ENCODE measurements around the gene TOR2A.

TOR2A gene

GRCh38 chr9:127707766-127708165 lies 27.3 kb downstream of the TOR2A start:
- no peak for TF ChIP-seq CTCF (IDR thresholded peaks at IDR 0.05; ENCODE audit: low read depth, low read length, missing control alignments)
- DNase-seq (ENCODE audit: extremely low read depth, low read depth) = no peak
- no peak overlapping the region for H3K4me3 ChIP-seq (replicated peaks; ENCODE audit: low read depth, low read length)

- TF ChIP-seq CTCF (IDR thresholded peaks at IDR 0.05; ENCODE audit: low read depth, low read length, missing control alignments) = no peak
- no peak within 1 kb of the TSS for H3K4me3 ChIP-seq (replicated peaks; ENCODE audit: low read depth, low read length)
- DNase-seq (ENCODE audit: extremely low read depth, low read depth) = no peak
Observed at GRCh38 chr9:127706836-127707241, 28.3 kb downstream of the TOR2A start, which contains the start of gene CFAP157. CFAP157 (plus strand) TSS chr9:127706988; CDS start chr9:127707032, 44 bp downstream.

GRCh38 chr9:127705577-127706379 lies 29.3 kb downstream of the TOR2A start:
- DNase-seq (ENCODE audit: extremely low read depth, low read depth) = no peak
- no peak overlapping the region for H3K4me3 ChIP-seq (replicated peaks; ENCODE audit: low read depth, low read length)
- TF ChIP-seq CTCF (IDR thresholded peaks at IDR 0.05; ENCODE audit: low read depth, low read length, missing control alignments) = no peak

GRCh38 chr9:127703289-127703946 lies 31.7 kb downstream of the TOR2A start:
- no peak for TF ChIP-seq CTCF (IDR thresholded peaks at IDR 0.05; ENCODE audit: low read depth, low read length, missing control alignments)
- no peak for DNase-seq (ENCODE audit: extremely low read depth, low read depth)
- H3K4me3 ChIP-seq (replicated peaks; ENCODE audit: low read depth, low read length) = no peak overlapping the region

- no peak overlapping the region for H3K4me3 ChIP-seq (replicated peaks; ENCODE audit: low read depth, low read length)
- TF ChIP-seq CTCF (IDR thresholded peaks at IDR 0.05; ENCODE audit: low read depth, low read length, missing control alignments) = no peak
- no peak for DNase-seq (ENCODE audit: extremely low read depth, low read depth)
Observed at GRCh38 chr9:127700594-127701255, 34.4 kb downstream of the TOR2A start.

- no peak overlapping the region for H3K4me3 ChIP-seq (replicated peaks; ENCODE audit: low read depth, low read length)
- DNase-seq (ENCODE audit: extremely low read depth, low read depth) = no peak
- no peak for TF ChIP-seq CTCF (IDR thresholded peaks at IDR 0.05; ENCODE audit: low read depth, low read length, missing control alignments)
Observed at GRCh38 chr9:127700140-127700539, 35.0 kb downstream of the TOR2A start.

Measured in HFF-Myc (cell line).